Ramos (cell line): ENCODE measurements around the gene PML.

Experiments used
- in situ Hi-C: fragments of 300-500 bp; cut with MboI; formaldehyde crosslinking; loops from one replicate; pipeline ENCODE4 v1.14.3; 2022; ENCODE audit warnings: low sequenced_read_pairs; ENCODE audit not compliant: unreplicated experiment

The PML gene

DNA sequence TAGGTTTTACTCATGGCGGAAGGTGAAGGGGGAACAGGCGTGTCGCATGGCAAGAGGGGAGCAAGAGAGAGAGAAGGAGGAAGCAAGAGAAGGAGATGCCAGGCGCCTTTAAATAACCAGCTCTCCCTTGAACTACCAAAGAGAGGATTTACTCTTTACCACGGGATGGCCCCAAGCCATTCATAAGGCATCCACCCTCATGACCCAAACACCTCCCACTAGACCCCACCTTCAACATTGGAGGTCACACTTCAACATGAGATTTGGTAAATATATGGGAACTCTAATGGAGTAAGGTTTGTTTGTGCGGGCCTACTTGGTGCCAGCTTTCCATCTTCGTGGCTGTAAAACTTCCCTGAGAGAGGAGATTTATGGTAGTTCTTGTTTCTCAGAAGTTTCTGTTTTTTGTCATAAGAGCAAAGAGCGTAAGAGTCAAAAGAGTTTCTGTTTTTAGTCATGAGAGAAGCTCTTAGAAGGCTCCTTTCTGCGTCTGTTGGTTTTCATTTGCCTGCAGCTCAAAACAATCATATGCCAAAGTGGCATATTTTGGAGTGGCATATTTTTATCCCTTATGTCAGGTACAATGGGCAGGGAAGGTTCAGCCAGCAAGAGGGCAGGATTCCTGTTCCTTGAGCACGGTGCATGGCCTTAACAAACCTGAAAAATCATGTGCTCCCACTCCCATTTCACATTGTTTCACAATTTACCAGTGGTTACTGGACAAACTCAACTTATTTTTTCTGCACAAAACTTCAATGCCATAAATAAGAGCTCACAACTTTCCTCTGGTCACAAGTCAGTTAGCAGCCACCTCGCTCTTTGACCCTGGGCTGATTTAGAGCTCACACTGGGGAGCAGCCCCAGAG lies 12.5 kb downstream of the PML start:
- in situ Hi-C loops = no loop called here

DNA sequence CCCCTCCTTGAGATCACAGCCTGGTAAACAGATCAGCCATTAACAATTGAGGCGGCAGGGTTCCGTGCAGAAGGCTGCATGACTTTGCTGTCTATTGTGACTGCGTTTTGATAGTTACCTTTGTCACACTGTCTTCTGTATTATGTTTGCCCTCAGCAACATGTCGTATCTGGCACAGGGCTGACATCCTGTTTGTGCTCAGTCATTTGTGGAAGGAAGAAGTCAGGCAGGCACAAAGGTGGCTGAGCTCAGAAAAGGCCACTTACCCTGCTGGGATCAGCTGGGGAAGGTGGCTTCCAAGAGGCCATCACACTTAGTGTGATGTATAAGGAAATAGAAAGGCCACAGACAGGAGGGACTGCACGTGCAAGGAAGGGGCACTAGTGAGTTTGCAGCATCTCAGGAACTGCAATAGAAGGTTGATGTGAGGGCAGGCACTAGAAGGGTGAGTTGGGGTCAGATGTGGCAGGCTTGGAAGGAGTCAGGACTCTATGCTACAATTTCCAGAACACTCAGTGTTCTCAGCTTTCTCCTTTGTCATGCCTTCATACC lies 13.4 kb downstream of the PML start:
- in situ Hi-C loops = no loop called here

DNA sequence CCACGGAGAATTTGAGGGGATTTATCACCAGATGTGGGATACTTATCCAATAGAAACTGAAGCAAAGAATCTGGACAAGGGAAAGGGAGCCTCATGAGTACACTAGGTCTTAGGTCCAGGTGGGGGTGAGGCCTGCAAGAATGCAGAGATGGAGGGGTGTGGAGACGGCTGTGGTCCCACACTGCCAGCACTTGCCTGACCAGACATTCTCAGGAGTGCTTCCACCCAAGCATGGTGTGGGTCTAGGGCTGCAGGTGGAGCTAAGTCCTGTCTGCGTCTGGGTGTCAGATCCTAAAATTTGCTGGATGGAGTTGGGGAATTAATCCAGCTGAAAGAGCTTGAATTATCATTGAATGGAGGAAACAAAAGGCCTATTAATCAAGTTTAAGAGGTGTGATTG lies 14.4 kb downstream of the PML start:
- in situ Hi-C loops = no loop called here

DNA sequence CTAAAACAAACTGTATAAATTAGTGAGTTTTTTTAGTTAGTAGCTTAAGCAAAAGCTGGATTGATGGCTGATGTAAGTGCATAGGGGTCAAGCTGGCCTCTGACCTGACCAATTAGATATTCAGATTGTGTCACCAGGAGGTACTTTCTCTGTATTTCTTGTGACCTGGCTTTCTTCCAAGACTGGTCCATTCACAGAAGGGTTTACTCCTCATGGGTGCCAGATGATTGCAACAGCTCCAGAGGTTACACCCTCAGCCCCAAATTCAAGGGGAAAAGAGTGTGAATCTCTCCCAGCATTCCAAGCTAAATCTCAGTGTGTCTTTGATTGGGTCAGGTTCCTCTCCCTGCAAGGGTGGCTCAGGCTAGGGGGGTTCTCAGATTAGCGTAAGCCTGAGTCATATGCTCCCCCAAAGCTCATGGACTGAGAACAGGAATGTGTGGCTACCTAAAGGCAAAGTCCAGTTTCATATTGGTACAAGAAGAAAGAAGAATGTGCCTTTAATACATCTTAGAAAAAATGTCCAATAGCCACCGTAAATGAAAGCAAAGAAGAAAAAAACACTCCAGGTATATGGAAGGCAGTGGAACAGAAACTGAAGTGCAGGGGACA lies 16.5 kb downstream of the PML start:
- in situ Hi-C loops = no loop called here

DNA sequence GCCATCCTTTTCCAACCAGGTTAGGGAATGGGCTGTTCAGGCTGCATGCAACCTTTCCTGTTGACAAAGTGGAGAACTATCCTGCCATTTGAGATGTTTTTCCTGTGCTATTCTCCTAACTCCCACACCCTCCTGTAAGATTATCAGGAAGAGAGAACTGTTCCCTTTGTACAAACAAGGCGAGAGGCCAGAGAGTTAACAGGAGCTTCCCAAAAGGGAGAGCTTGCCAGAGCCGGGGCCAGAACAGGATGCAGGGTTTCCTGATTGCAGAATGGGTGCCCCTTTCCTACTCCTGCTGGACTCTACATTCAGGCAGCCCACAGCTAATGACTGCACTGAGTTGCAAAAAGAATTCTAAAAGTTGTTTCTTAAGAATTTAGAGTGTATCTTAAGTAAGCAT lies 17.1 kb downstream of the PML start:
- in situ Hi-C loops = no loop called here

DNA sequence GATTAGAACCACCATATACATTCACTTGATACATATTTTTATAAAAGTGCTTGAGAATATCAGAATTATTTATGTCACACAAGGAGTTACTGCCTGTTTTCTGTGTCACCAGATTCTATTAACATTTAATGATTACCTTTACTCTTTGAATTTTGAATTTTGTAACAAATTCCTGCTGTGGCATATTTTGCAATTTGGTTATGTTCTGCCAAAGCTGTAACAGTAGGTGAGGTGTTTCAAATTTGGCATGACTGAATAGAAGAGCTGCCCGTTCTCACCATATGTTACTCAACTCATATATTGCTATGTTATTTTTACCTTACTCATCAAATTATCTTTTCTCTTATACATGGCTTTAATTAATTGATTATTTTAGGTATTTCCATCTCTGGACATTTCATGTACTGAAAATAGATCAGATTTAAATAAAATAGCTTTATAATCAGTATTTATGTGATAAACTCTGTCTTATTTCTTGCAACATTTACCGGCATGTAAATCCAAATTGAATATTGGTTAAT lies 18.9 kb downstream of the PML start:
- in situ Hi-C loops = no loop called here

DNA sequence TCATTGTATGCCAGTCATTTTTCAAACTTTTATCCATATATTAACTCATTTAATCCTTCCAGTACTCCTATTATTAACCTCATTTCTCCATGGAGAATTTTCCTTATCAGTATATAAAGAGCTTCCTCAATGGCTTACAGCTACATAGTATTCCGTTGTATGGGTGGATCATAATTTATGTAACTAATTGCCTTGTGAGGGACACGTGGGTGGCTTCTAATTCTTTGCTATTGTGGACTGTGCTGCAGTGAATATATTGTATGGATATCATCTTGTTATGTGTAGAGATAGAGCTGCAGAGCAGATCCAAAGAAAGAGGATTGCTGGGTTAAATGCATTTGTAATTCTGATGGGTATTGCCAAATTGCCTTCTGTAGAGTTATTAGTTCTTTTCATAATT lies 25.2 kb downstream of the PML start:
- in situ Hi-C loops = no loop called here

DNA sequence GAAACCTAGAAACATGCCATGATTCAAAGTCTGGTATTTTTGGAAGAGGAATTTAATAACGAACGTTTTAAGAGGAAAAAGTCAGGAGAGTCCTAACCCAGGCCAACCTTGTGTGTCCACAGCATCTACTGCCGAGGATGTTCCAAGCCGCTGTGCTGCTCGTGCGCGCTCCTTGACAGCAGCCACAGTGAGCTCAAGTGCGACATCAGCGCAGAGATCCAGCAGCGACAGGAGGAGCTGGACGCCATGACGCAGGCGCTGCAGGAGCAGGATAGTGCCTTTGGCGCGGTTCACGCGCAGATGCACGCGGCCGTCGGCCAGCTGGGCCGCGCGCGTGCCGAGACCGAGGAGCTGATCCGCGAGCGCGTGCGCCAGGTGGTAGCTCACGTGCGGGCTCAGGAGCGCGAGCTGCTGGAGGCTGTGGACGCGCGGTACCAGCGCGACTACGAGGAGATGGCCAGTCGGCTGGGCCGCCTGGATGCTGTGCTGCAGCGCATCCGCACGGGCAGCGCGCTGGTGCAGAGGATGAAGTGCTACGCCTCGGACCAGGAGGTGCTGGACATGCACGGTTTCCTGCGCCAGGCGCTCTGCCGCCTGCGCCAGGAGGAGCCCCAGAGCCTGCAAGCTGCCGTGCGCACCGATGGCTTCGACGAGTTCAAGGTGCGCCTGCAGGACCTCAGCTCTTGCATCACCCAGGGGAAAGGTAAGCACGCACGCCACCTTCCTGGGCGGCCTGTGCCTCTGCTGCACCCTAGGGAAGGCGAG lies 28.4 kb downstream of the PML start:
- in situ Hi-C loops = no loop called here

DNA sequence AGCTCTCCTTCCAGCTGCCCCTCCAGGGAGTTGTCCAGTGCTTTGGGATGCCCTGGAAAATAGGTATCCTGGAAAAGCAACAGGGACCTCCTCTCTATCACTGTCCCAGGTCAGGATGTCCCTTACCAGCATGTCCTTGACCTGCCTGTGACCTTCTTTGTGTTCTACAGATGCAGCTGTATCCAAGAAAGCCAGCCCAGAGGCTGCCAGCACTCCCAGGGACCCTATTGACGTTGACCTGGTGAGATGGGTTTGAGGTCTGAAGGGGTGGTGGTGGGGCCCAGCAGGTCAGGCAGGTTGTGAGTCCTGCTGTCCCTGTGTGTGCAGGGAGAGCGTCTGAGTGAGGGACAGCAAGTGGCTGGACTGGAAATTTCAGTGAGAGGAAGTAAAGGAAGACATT lies 30.2 kb downstream of the PML start:
- in situ Hi-C loops = no loop called here

DNA sequence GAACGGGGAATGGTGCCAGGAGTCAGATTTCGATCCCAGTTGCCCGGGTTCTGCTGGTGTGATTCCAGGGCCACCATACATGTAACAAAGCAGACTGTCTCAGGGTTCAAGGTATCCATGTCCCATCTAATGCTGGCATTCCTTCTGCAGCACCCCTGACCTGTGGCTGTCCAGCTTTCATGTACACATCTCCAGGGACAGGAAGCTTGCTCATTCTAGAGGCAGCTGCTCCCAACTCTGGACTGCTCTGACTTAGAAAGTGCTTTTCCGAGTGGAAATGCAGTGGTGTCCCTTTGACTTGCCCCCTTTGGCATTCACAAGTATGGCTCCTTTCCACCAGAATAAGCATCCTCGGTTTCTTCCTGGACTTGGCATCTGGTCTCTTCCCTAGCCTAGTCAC lies 30.9 kb downstream of the PML start:
- in situ Hi-C loops = no loop called here

DNA sequence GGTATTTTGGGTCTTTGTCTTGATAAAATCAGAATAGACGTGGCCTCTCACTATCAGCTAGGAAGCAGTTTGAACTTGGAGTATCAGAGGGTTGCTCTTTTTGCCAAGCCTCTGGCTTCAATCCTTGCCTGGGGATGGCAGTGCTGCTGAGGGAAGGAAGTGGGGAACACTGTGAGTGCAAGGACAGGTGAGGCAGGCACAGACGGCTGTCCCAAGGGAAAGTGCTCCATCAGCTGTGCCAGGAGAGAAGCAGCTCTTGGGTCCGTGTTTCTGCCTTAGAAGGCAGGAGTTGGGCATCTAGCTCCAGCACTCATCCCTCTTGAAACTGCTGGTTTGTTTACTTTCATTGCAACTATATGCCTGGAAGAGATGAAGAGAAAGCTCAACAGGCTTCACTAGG lies 33.2 kb downstream of the PML start:
- in situ Hi-C loops = no loop called here

DNA sequence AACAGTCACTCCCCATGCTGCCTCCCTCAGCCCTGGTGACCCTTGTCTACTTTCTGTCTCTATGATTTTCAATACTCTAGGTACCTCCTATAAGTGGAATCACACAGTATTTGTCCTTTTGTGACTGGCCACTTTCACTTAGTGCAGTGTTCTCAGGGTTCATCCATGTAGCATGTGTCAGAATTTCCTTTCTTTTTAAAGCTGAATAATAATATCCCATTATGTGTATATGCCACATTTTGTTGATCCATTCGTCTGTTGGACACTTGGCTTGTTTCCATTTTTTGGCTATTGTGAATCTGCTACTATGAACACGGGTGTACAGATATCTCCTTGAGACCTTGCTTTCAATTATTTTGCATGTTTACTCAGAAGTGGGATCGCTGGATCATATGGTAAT lies 34.1 kb downstream of the PML start:
- in situ Hi-C loops = no loop called here

DNA sequence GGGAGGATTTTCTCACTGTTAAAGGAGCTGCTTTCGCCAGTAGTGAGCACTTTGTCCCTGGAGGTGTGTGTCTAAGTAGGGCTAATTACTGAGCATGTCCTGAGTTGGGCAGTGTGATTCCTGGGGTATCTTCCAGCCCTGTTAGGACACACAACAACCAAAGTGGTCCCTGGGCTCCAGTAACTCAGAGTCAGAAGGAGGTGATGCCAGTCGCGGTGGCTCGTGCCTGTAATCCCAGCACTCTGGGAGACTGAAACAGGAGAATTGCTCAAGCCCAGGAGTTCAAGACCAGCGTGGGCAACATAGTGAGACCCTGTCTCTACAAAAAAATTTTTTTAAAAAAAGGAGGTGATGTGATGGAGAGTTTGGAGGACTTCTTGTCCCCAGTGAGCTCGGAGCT lies 37.5 kb downstream of the PML start:
- in situ Hi-C loops = no loop called here

DNA sequence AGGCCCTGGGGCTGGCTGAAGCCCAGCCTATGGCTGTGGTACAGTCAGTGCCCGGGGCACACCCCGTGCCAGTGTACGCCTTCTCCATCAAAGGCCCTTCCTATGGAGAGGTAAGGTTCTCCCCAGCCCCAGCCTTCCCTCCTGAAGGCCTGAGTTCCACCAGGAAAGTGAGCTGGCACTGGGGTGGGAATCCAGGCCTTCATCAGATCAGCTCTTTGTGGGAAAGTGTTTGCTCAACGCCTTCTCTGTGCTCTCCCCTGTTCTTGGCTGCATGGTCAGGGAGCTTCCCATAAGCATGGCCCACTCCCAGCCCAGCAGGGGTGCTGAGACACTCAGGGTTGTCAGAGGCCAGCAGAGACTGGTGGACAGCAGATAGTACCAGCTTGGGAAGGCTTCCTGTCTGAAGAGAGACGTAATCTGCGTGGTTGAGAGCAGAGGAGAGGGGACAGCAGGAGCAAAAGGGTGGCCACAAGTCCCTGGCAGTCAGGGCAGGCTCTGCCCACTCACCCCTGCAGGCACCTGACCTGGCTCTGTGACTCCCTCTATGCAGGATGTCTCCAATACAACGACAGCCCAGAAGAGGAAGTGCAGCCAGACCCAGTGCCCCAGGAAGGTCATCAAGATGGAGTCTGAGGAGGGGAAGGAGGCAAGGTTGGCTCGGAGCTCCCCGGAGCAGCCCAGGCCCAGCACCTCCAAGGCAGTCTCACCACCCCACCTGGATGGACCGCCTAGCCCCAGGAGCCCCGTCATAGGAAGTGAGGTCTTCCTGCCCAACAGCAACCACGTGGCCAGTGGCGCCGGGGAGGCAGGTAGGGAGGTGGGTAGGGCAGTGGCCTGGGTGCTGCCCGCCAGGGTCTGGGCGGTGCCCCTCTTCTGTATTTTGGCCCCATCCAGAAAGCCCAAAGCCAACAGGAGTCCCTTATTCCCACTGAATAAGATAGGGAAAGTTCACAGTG lies 38.4 kb downstream of the PML start:
- in situ Hi-C loops = no loop called here

DNA sequence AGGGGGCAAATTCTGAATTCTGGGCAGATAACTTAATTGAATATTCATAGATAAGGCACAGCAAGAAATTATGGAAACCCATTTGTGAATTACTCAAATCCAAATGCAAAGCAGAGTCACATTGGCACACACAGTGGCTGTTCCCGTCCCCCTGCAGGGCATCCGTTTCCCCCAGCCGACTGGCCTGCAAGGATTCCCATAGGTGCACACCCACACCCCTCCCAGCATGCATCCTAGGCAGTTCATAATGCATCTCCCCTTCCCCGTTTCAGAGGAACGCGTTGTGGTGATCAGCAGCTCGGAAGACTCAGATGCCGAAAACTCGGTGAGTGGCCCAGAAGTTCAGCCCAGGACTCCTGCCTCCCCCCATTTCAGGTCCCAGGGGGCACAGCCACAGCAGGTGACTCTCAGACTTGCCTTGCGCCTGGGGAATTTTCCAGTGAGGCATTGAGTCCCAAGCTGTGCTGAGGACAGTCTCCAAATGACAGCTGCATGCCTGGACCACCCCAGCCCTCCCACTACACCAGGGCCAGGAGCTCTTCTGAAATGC lies 39.8 kb downstream of the PML start:
- in situ Hi-C loops = no loop called here

DNA sequence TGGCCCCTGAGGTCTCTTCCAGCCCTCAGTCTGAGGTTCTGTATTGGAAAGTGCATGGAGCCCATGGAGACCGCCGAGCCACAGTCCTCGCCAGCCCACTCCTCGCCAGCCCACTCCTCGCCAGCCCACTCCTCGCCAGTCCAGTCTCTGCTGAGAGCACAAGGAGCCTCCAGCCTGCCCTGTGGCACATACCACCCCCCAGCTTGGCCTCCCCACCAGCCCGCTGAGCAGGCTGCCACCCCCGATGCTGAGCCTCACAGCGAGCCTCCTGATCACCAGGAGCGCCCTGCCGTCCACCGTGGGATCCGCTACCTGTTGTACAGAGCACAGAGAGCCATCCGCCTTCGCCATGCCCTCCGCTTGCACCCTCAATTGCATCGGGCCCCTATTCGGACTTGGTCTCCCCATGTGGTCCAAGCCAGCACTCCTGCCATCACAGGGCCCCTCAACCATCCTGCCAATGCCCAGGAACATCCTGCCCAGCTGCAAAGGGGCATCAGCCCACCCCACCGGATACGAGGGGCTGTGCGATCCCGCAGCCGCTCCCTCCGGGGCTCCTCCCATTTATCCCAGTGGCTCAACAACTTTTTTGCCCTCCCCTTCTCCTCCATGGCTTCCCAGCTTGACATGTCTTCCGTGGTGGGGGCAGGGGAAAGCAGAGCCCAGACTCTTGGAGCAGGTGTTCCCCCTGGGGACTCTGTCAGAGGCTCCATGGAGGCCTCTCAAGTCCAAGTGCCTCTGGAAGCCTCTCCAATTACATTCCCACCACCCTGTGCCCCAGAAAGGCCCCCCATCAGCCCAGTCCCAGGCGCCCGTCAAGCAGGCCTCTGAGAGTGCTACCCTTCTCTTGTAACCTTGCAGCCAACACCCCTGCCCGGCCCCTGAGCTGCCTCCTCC lies 40.9 kb downstream of the PML start:
- in situ Hi-C loops = no loop called here

DNA sequence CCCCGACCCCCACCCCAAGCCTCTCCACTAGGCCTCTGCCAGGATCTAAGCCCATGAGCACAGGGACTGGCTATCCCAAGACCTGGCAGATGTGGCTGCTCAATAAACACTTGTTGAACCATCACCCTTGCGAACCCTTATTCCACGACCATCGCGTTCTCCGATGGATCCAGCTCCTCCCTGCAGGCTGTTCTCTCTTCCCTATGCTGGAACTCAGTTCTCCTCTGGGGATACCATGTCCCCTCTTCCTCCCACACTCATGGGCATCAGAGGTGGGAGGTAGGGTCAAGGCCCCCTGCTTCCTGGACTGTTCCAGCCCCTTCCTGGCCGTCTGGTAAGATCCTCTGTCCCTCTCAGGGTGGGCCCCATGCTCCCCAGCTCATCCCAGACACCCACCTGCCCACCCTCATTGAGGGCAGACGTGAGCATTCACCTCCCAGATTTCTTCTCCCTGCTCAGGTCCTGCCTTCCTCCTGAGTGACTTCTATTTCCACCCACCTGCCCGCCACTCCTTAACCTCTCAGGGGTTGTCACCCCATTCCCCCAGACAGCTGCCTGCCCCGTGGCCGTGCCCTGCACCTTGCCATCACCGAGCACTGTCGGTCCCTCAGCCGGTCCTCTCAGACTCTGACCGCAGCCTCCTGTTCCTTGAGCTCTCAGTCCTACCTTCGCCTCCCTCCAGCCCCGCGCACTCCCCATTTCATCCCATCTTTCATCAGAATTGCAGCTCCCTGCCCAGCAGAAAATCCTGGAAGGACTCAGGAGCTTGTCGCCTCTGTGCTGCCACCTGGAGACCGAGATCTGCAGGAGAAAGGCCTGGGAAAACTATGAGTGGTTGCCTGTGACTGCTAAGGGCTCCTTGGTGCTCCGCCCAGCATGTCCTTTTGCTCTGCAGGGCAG lies 42.0 kb downstream of the PML start:
- in situ Hi-C loops = no loop called here
